HG03342 (cell line): ENCODE results near the gene LCORL.
A peak's percentile ranks its signal among the peaks of the same experiment; 100 is the strongest.
"Not testable (repeated sequence)": the region's sequence is repeated elsewhere in the genome, so short reads cannot be mapped to it uniquely, and the experiment has no call there.

ENCODE experiments used
- ATAC-seq: cut with Tn5 transposase; IDR thresholded peaks from one replicate; pipeline ENCODE4 v1.9.1; 2021; ENCODE audit warnings: mild to moderate bottlenecking, moderate library complexity; ENCODE audit not compliant: unreplicated experiment

The LCORL gene

DNA sequence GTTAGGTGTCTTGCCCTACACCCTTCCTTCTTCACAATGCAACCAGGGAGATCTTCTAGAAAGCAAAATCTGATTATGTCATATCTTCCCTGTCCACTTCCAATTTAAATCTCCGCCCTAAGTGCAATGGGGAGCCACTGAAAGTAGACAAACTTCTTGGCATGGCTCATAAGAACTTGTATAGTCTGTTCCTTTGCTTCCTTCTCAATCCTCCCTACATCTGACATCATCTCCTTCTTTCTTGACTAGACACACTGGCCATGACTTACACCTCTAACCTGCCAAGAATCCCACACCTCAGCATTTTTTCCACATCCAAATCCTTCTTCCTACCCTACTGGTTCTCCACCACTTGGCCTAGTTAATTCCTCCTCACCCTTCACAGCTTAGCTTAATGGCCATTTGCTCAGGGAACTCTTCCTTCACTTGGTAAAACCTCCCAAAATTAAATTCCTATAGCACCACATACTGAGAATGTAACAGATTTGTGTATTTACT lies 155.6 kb downstream of the LCORL start:
- ATAC-seq = no peak

GRCh38 chr4:17861906-17862305 lies 159.6 kb downstream of the LCORL start:
- ATAC-seq = not testable (repeated sequence)

DNA sequence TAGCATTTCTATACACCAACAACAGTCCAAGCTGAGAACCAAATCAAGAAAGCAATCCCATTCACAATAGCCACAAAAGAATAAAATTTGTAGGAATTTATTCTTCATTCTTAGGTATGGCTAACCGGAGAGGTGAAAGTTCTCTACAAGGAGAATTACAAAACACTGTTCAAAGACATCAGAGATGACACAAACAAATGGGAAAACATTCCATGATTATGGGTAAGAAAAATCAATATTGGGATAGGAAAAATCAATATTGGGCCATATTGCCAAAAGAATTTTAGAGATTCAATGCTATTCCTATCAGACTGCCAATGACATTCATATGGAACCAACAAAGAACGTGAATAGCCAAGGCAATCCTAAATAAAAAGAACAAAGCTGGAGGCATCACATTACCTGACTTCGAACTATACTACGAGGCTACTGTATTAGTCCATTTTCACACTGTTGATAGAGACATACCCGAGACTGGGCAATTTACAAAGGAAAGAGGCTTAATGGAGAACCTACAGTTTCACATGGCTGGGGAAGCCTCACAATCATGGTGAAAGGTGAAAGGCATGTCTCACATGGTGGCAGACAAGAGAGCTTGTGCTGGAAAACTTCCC lies 161.7 kb downstream of the LCORL start:
- ATAC-seq = no peak

DNA sequence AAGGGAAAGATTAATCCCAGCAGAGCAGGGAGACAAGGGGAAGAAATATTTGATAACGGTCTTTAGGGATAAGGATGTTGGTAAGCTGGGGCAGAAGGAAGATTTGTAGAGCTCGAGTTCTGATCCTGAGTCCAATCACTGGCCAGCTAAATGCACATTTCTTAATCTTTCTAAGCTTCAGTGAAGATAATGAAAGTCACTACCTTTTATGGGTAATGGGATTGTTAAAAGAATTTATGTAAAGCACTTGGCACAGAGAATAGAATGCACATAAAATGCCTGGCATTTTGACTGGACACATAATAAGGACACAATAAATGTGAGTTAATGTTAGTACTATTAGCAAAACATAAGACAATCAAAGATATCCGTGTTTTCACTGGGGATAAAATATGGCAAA lies 167.5 kb downstream of the LCORL start:
- ATAC-seq = no peak

- ATAC-seq = no peak
Observed at GRCh38 chr4:17851959-17852358, 169.6 kb downstream of the LCORL start.

- not testable (repeated sequence) for ATAC-seq
Observed at GRCh38 chr4:17850295-17850694, 171.3 kb downstream of the LCORL start.

DNA sequence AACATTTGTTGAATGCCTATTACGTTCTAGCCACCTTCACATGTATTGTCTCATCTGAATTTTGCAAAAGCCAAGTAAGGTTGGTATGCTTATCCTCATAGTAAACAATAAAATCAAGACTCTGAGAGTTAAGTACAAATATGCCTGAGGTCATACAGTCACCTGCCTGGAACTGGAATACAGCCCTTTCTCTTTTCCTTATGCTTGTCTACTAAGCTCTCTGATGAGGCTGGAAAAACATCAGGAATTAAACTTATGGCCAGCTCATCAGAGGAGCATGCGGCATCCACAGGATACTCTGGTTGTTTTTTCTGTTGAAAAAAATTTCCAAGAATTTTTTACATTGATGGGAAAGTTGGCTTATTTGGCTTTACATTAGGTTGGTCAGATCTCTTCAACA lies 175.3 kb downstream of the LCORL start:
- no peak for ATAC-seq

DNA sequence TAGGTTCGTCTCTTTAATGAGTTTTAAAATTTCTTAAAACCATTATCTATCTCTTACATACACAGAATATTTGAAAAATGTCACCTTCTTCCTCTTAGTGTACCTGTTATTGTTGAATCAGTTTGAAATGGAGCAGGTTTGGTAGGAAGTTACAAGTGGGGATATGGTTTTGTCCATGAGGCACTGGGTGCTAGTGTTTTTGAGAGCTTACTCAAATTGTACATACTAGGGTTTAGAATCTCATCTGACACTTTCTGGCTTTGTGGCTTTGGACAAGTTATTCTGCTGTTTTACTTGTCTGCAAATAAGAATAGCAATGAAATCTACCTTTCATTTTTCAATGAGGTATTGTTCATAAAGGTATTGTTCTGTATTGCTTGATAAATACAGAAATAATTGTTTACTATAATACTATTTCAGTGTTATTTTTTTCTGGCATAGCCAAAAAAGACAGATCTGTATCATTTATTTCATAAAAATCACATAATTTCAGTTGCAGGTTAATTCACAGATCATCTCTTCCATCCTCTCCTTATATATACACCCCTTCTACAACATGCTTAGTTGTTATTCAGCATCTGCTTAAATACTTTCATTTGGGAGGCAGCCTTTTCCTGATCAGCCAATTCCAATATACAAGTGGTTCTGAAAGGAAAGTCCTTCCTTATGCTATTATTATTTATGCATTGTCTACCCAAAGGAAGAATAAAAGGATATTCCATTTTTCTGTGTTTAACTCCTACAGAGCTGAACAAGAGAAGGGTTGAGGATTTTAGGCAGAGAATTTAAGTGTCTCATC lies 197.5 kb downstream of the LCORL start:
- no peak for ATAC-seq

DNA sequence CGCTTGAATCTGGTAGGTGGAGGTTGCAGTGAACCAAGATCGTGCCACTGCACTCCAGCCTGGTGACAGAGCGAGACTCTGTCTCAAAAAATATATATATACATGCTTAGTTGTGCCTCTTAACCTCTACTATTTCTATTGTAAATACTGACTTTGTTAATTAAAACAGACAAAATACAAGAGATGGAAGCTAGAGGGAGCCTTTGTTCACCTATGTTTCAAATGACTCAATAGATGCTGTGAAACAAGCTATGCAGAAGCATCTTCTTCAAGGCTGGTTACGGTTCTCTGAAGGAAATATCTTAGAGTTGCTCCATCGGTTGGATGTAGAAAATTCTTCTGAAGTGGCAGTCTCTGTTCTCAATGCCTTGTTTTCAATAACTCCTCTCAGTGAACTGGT lies 204.5 kb downstream of the LCORL start:
- ATAC-seq = peak; percentile 84

- no peak for ATAC-seq
Observed at GRCh38 chr4:17816142-17816541, 205.4 kb downstream of the LCORL start.

DNA sequence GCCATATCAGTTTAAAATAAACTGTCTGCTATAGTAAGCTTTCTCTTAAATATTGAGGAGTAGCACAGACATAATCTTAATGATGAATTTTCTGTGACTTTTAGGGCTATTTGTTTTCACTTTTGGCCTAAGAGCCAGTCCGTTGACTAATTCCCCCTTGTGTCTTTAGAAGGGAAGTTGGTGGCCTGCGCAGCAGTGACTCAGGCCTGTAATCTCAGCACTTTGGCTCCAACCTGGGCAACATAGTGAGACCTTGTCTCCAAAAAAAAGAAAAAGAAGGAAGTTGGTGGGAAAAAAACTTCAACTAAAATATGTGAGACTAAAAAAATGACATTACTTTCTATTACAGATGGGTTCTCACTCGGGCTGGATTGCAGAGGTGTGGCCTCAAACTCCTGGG lies 207.4 kb downstream of the LCORL start:
- ATAC-seq = no peak

GRCh38 chr4:17812801-17813200 lies 208.8 kb downstream of the LCORL start:
- no peak for ATAC-seq

DNA sequence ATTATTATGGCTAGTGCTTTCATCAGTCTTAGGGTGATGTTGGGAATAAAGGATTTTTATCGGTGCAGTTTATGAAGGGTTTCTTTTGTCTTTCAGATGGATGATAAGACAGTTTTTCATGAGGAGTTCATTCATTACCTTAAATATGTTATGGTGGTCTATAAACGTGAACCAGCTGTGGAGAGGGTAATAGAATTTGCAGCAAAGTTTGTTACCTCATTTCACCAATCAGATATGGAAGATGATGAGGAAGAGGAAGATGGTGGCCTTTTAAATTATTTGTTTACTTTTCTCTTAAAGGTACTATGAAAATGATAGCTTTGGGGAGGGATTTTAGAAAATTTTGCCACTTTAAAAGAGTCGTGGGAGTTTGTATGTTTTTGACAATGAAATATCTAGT lies 209.4 kb downstream of the LCORL start:
- ATAC-seq = no peak

GRCh38 chr4:17811078-17811603 lies 210.4 kb downstream of the LCORL start:
- peak; percentile 26 for ATAC-seq

DNA sequence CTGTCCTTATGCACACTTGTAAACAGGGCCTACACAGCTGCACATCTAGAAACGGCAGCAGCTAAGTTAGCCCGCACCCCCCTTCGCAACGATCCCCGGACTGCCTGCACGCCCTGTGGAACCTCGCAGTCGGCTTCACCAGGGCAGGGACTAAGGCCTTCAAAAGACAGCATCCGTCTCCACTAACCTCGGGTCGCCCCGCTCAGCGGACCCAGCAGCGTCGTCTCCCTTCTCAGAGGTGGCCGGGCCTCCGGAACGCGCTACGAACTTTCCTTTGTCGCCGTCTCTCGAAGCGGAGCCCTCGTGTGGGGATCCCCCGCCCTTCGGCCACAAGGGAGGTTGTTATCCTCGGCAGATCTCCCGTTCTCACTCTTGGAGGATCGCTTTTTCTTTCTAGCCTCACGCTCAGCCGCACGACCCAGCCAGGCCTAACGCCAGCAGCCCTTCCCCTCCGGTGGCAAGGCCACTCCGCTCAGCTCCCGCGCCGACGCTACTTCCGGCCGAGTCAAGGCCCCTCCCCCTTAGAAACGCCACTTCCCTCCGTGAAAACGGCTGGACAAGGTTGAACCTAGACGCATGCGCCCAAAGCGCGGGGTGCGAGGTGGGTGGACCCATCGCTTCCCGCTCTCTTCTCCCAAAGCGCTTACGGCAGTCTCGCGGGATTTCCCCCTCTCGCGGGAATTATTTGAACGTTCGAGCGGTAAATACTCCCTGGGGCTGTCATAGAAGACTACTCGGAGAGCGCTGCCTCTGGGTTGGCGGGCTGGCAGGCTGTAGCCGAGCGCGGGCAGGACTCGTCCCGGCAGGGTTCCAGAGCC lies 211.1 kb downstream of the LCORL start, which contains the start of the genes DCAF16 and NCAPG:
Gene DCAF16, minus strand, starts transcription at position 498 of the 818 bp plus-strand sequence. CDS start 6,616 bp downstream, outside the sequence.
Gene NCAPG, plus strand, starts transcription at position 720 of the 818 bp plus-strand sequence. CDS start 99 bp downstream, outside the sequence.
- ATAC-seq = peak; percentile 91

DNA sequence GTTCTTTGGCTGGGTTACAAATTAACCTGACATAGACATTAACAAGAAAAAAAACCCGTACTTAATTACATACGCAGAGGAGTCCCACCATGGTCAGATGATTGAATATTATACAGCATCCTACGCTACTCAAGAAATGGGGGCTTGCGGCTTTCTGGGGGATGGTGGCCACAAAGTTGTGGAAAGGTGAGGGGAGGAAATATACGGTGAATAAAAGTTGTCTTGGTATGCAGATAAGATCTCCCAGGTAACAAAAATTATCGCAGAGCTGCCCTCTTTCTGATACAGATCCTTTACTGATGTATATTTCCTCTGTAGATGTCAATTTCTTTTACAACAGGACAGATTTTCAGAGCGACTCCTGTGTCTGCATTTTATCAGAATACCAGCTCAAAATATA lies 211.9 kb downstream of the LCORL start:
- no peak for ATAC-seq

GRCh38 chr4:17807446-17807845 lies 214.1 kb downstream of the LCORL start:
- no peak for ATAC-seq

GRCh38 chr4:17805580-17806155 lies 215.9 kb downstream of the LCORL start:
- no peak for ATAC-seq

DNA sequence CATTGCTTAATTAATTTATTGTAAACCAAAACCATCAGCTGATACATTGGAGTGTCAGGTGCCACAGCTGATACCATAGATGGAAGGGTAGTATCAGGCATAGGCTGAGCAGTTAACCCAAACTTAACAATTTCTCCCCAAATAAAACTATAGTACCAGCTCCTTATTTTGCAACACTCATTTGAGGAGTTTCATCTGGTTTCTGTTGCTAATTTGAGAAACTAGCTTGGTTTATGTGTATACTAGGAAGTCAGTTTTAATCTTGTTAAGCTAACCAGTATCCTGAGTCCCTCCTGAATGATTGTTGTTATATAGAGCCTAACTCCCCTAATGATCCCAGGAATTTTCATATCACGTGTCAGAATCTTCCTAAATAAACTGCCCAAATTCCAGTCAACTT lies 223.7 kb downstream of the LCORL start:
- ATAC-seq = no peak

- ATAC-seq = no peak
Observed at GRCh38 chr4:17794730-17795129, 226.8 kb downstream of the LCORL start.
